K562 (cell line): ENCODE data around the gene IPCEF1. TPM values are rescaled to one million over a fixed set of nuclear protein-coding genes. Genes with fewer than 3 reads are reported as not detected.

Experiments
- ATAC-seq: fragments of 200-7000 bp; cut with Tn5 transposase; 3 replicates; pipeline ENCODE4 v1.9.1; 2020; ENCODE audit warnings: moderate library complexity
- BruUV-seq: library from RNA; stranded (reverse); fragments of 400-500 nt; replicated peaks from 2 replicates; lab custom pipeline; 2021; lab: Mats Ljungman, UMichigan
- CTCF ChIA-PET: fragments of 300-600 bp; formaldehyde crosslinking; extraction: SDS; loops from one replicate; lab custom pipeline; 2021; ENCODE audit warnings: low intra/inter-chr PET ratio; lab: Yijun Ruan, JAX
- POLR2A ChIA-PET: fragments of 300-600, 350-650 bp; sonication (Branson Sonifier 250); formaldehyde crosslinking; extraction: SDS; loops from one replicate; lab custom pipeline; 2021; ENCODE audit warnings: antibody characterized with exemption, inconsistent platforms; lab: Yijun Ruan, JAX
- DNase-seq, 4 experiments: peaks; one replicate each; pipeline versions ENCODE4 v3.0.0 to v3.0.0-alpha.2; 2011 to 2018; ENCODE audit warnings: low spot score in 3 of 4, mixed read lengths in 3 of 4; ENCODE audit errors: extremely low read depth in 1 of 4
- FAIRE-seq: peaks from 2 replicates; lab custom pipeline; 2011; peaks lifted over from hg19 to GRCh38; lab: Jason Lieb, UNC
- H2AFZ ChIP-seq: 2 replicates; pipeline ENCODE4 v1.6.0; 2011; ENCODE audit warnings: low read depth, low read length, control low read depth, inconsistent platforms
- H3K27ac ChIP-seq: fragments of 200-600 bp; 3 replicates; pipeline ENCODE4 v1.8.0; 2011; ENCODE audit warnings: low read depth, mild to moderate bottlenecking, control low read depth, inconsistent platforms, low read length, moderate library complexity, mixed read lengths; ENCODE audit errors: extremely low read depth
- H3K27me3 ChIP-seq, 2 experiments: fragments of 300-600 bp in 1 of 2; 2 replicates in 1 of 2; 3 replicates in 1 of 2; pipeline versions ENCODE4 v1.6.0 to v1.8.0; 2011; ENCODE audit warnings: inconsistent platforms in 2 of 2, low read length in 2 of 2, mild to moderate bottlenecking in 1 of 2, mixed read lengths in 1 of 2, moderate library complexity in 1 of 2; ENCODE audit not compliant: control insufficient read depth in 2 of 2, insufficient read depth in 2 of 2
- H3K36me3 ChIP-seq: fragments of 300-600 bp; 3 replicates; pipeline ENCODE4 v1.8.0; 2011; ENCODE audit warnings: mild to moderate bottlenecking, low read length, inconsistent platforms; ENCODE audit not compliant: control insufficient read depth, insufficient read depth
- H3K4me1 ChIP-seq, 2 experiments: fragments of 200-600 bp in 1 of 2; replicated peaks in 1 of 2; 2 replicates in 1 of 2; 3 replicates in 1 of 2; pipeline versions ENCODE4 v1.5.1 to v1.8.0; 2011; ENCODE audit warnings: inconsistent platforms in 2 of 2, low read length in 2 of 2, mild to moderate bottlenecking in 1 of 2, mixed read lengths in 1 of 2, moderate library complexity in 1 of 2; ENCODE audit not compliant: control insufficient read depth in 2 of 2, insufficient read depth in 2 of 2
- H3K4me2 ChIP-seq: 2 replicates; pipeline ENCODE4 v1.6.1; 2011; ENCODE audit warnings: low read length, control low read depth, inconsistent platforms, mixed read lengths; ENCODE audit not compliant: insufficient read depth
- H3K4me3 ChIP-seq: fragments of 200-600 bp; sonication (generic), shearing (Covaris generic); 2 replicates; pipeline ENCODE4 v1.5.1; 2016; ENCODE audit warnings: control low read depth, inconsistent platforms
- H3K79me2 ChIP-seq: fragments of 200-600 bp; 3 replicates; pipeline ENCODE4 v1.8.0; 2011; ENCODE audit warnings: low read length, inconsistent platforms; ENCODE audit not compliant: control insufficient read depth, insufficient read depth
- H3K9ac ChIP-seq, 2 experiments: 2 replicates each; pipeline versions ENCODE4 v1.6.0 to v1.6.1; 2011; ENCODE audit warnings: low read depth in 2 of 2, low read length in 2 of 2, control low read depth in 1 of 2, inconsistent platforms in 1 of 2, mild to moderate bottlenecking in 1 of 2, mixed read lengths in 1 of 2; ENCODE audit not compliant: insufficient read depth in 1 of 2
- H3K9me1 ChIP-seq: one replicate; pipeline ENCODE4 v1.6.0; 2011; ENCODE audit warnings: inconsistent platforms, mild to moderate bottlenecking, low read length, moderate library complexity; ENCODE audit not compliant: control insufficient read depth, insufficient read depth
- H3K9me3 ChIP-seq: replicated peaks from 2 replicates; pipeline ENCODE4 v1.5.1; 2011; ENCODE audit warnings: low read depth, low read length, inconsistent platforms; ENCODE audit not compliant: control insufficient read depth, insufficient read depth
- H4K20me1 ChIP-seq: replicated peaks from 2 replicates; pipeline ENCODE4 v1.6.1; 2011; ENCODE audit warnings: low read length, inconsistent platforms, mixed read lengths; ENCODE audit not compliant: control insufficient read depth, insufficient read depth
- ATF2 ChIP-seq: sonication (generic); formaldehyde crosslinking; IDR thresholded peaks from 2 replicates; pipeline ENCODE4 v1.8.1; 2022; ENCODE audit warnings: missing genetic modification reagents
- E2F8 ChIP-seq: fragments of 450-650 bp; IDR thresholded peaks from 2 replicates; pipeline ENCODE4 v1.7.1; 2018; ENCODE audit warnings: mild to moderate bottlenecking, low read depth; ENCODE audit not compliant: partially characterized antibody
- ESRRA ChIP-seq: fragments of 450-650 bp; IDR thresholded peaks from 2 replicates; pipeline ENCODE4 v1.6.1; 2014; ENCODE audit warnings: low read depth, mild to moderate bottlenecking, moderate library complexity, borderline replicate concordance
- GATA2 ChIP-seq: sonication (generic); formaldehyde crosslinking; IDR thresholded peaks from 2 replicates; pipeline ENCODE4 v1.4.0; 2020; ENCODE audit warnings: mild to moderate bottlenecking, missing genetic modification reagents
- MEF2A ChIP-seq: IDR thresholded peaks from 2 replicates; pipeline ENCODE4 v1.6.1; 2011; ENCODE audit warnings: low read depth, mild to moderate bottlenecking, low read length, moderate library complexity; ENCODE audit not compliant: control insufficient read depth
- NR2C1 ChIP-seq, 2 experiments: fragments of 450-650 bp; IDR thresholded peaks; 2 replicates each; pipeline ENCODE4 v1.6.1; 2017; ENCODE audit warnings: mild to moderate bottlenecking in 2 of 2, antibody characterized with exemption in 1 of 2, inconsistent platforms in 1 of 2, missing compliant biosample characterization in 1 of 2, missing genetic modification characterization in 1 of 2
- SIN3A ChIP-seq, 2 experiments: fragments of 150-350 bp in 1 of 2; IDR thresholded peaks; 2 replicates each; pipeline ENCODE4 v1.6.1; 2011 to 2016; ENCODE audit warnings: borderline replicate concordance in 2 of 2, low read depth in 2 of 2, low read length in 2 of 2, mild to moderate bottlenecking in 2 of 2, moderate library complexity in 2 of 2; ENCODE audit not compliant: control insufficient read depth in 1 of 2
- ZNF124 ChIP-seq: sonication (generic); formaldehyde crosslinking; IDR thresholded peaks from 2 replicates; pipeline ENCODE4 v1.8.1; 2022; ENCODE audit warnings: missing genetic modification reagents
- ZNF511 ChIP-seq: sonication (generic); formaldehyde crosslinking; IDR thresholded peaks from 2 replicates; pipeline ENCODE4 v1.8.0; 2022; ENCODE audit warnings: mild to moderate bottlenecking, missing genetic modification reagents
- ZNF644 ChIP-seq: fragments of 200-800 bp; sonication (Bioruptor generic); IDR thresholded peaks from 2 replicates; pipeline ENCODE4 v1.6.1; 2016; ENCODE audit warnings: low read depth, missing genetic modification characterization, missing compliant biosample characterization
- WGBS: fragments of 100-300 bp; shearing (Covaris generic); methylation state at CpG from one replicate; pipeline ENCODE4 v1.1.6; 2016; ENCODE audit warnings: low coverage, mixed read lengths; ENCODE audit not compliant: insufficient coverage; ENCODE audit errors: missing lambda C conversion rate; 5-methylcytosine and 5-hydroxymethylcytosine counted together
- in situ Hi-C: fragments of 300-500 bp; cut with MboI; formaldehyde crosslinking; loops from 4 replicates; pipeline ENCODE4 v1.15.0; 2018; ENCODE audit warnings: inconsistent platforms, mixed read lengths
- intact Hi-C: fragments of 100-400 bp; cut with micrococcal nuclease; formaldehyde crosslinking; loops from 2 replicates; pipeline ENCODE4 v1.14.2; 2022
- polyA plus RNA-seq, 8 experiments: library from polyadenylated mRNA; depleted of rRNA in 4 of 8; stranded (reverse) in 5 of 8; unstranded in 3 of 8; fragments of >200 nt; fragmentation: Nextera tagmentation in 2 of 8; fragmentation: Illumina TruSeq in 1 of 8; extraction: Ambion mirVana in 2 of 8; extraction: Trizol in 1 of 8; gene quantifications; 2 replicates each; pipeline versions ENCODE4 v1.2.1 to v1.2.3, GENCODE V29; 2011 to 2014; ENCODE audit warnings: inconsistent platforms in 1 of 8, missing spikeins in 1 of 8
- total RNA-seq, 7 experiments: library from RNA; depleted of rRNA in 6 of 7; stranded (reverse); fragments of >200 nt in 6 of 7; fragmentation: Illumina TruSeq in 2 of 7; extraction: Trizol in 2 of 7; gene quantifications; 2 replicates each; pipeline versions ENCODE4 v1.2.1 to v1.2.3, GENCODE V29; 2011 to 2021; ENCODE audit warnings: low replicate concordance in 1 of 7

Gene IPCEF1
- total and polyA plus RNA-seq, 9 of the 15 experiments (the other 6 are each of a cell fraction or from before 2014, with no cell fraction given), result 0.14 to 0.18 TPM; not detected in 7

GRCh38 chr6:154161689-154162088 lies 194.9 kb downstream of the IPCEF1 start:
- ATAC-seq, result no peak
- TF ChIP-seq E2F8, result no peak
- no peak for TF ChIP-seq NR2C1 (IDR thresholded peaks at IDR 0.05)
- TF ChIP-seq NR2C1 (tag; IDR thresholded peaks at IDR 0.05), result no peak
- TF ChIP-seq MEF2A, result no peak
- no peak for TF ChIP-seq ESRRA
- TF ChIP-seq ATF2, result no peak
- TF ChIP-seq ZNF511, result no peak
- TF ChIP-seq GATA2, result no peak
- TF ChIP-seq ZNF124 (CRISPR knock-in tag), result no peak
- no peak for TF ChIP-seq SIN3A (IDR thresholded peaks at IDR 0.05; ENCODE audit: borderline replicate concordance in 2 of 2, control insufficient read depth in 1 of 2, low read depth in 2 of 2, low read length in 2 of 2)
- no peak for TF ChIP-seq ZNF644

More at GRCh38 chr6:154161689-154162088, 194.9 kb downstream of the IPCEF1 start:
- Histone ChIP-seq H3K4me3 (no peak overlapping the region), H3K9me3 (no peaks in the 10 kb centered on the region), H3K4me2 (no peak overlapping the region), H3K79me2 (no peaks in the 10 kb centered on the region), H3K9ac (no peak overlapping the region), H3K27me3 (no peaks in the 10 kb centered on the region), H3K4me1 (no peaks in the 10 kb centered on the region), H2AFZ (no peak overlapping the region), H4K20me1 (no peaks in the 10 kb centered on the region), H3K36me3 (no peaks in the 10 kb centered on the region), H3K27ac (no peak overlapping the region), H3K9me1 (no peaks in the 10 kb centered on the region)
- POLR2A ChIA-PET, result interaction anchor here (0.8 kb wide), 1 partner anchor 10 kb away, joined by 3 read pairs; no protein-coding TSS in a partner anchor
- FAIRE-seq, result no peak
- BruUV-seq, result no TSS peak
- in situ Hi-C loops, result loop anchor here (25.0 kb wide), 1 partner anchor 651 kb away; no protein-coding TSS in a partner anchor
- intact Hi-C loops, result no loop called here
- DNase-seq, result no peak
- CTCF ChIA-PET, result no interaction called here
- 4% methylated on average over 3 of the region's 3 CpGs for WGBS
